ES-I3 (cell line): ENCODE results near the gene ITPRID2.

Experiments used
- H3K36me3 ChIP-seq: 2 replicates; pipeline ENCODE4 v1.6.1; 2013; ENCODE audit warnings: mild to moderate bottlenecking, low read length, control low read depth, moderate library complexity; ENCODE audit not compliant: insufficient read depth
- H3K4me1 ChIP-seq: 2 replicates; pipeline ENCODE4 v1.6.1; 2013; ENCODE audit warnings: mild to moderate bottlenecking, control low read depth, low read length; ENCODE audit not compliant: insufficient read depth
- H3K9ac ChIP-seq: 2 replicates; pipeline ENCODE4 v1.6.1; 2013; ENCODE audit warnings: low read depth, mild to moderate bottlenecking, low read length, moderate library complexity
- H3K9me3 ChIP-seq: 2 replicates; pipeline ENCODE4 v1.6.1; 2013; ENCODE audit warnings: mild to moderate bottlenecking, low read length, moderate library complexity; ENCODE audit not compliant: control insufficient read depth, insufficient read depth

Gene ITPRID2

DNA sequence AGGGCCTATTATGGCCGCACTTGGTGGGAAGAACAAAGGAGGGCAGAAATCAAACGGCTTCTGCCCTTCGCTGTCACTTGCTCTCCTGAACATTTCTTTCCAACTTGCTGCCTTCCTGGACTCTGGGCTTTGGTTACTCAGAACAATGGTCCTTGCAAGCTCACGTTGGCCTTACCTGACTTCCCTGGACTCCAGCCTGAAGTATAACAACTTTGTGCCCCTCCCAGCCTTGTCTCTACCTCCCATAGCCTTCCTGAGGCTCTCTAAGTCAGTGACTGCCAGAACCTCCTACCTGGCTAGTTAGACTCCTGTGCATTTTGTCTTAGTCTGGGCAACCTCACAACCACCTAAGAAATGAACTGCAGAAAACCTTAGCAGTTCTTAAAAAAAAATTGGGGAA lies 30.2 kb upstream of the ITPRID2 start:
- no peaks in the 10 kb centered on the region for H3K36me3 ChIP-seq
- H3K4me1 ChIP-seq: no peaks in the 10 kb centered on the region; the same call in 1 of the 2 replicates
- no peaks in the 10 kb centered on the region for H3K9me3 ChIP-seq
- H3K9ac ChIP-seq: no peak overlapping the region

GRCh38 chr2:181862583-181863281 lies 28.8 kb upstream of the ITPRID2 start:
- Histone ChIP-seq H3K36me3 (no peaks in the 10 kb centered on the region), H3K4me1 (no peaks in the 10 kb centered on the region; the same call in 1 of the 2 replicates)

DNA sequence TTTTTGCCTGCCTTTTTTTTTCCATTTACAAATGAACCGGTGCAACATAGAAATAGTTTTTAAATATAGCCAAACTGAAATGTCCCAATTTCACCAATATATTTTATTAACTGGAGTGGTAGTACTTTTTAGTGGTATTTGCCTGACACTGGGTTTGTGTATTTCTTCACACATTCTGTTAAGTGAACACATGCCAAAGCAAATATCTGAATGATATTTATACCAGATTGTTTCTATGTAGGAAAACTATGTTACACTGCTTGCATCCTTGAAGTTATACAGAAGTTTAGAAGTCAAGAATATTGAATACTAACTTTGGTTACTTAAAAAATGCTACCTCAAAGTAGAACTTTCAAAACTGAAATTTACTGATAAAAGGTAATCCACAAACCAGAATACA lies 19.4 kb upstream of the ITPRID2 start:
- peaks cover 3% of the 10 kb centered on the region for H3K4me1 ChIP-seq
- no peaks in the 10 kb centered on the region for H3K9me3 ChIP-seq
- H3K9ac ChIP-seq: no peak overlapping the region
- no peaks in the 10 kb centered on the region for H3K36me3 ChIP-seq

More at GRCh38 chr2:181862583-181863281, 28.8 kb upstream of the ITPRID2 start:
- H3K9me3 ChIP-seq: no peaks in the 10 kb centered on the region
- no peak overlapping the region for H3K9ac ChIP-seq

DNA sequence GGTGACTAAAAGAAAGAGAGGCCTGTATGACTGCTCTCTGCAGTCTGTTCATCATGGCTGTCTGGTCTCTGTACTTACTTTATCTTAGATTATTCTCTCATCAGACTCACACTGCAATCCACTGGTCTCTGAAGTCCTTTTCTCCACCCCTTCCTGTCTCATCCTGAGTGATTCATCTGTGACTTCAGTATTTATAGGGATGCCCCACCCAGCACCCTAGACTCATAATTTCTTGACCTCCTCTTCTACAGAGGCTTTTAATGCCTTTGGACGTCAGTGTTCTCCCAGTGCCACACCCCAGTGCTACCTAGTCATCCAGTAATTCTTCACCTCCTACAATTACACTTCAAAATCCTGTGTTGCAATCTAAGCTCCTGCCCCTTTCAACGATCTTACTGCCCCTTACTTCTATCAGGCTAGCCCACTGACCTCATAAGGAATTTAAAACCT lies 14.9 kb upstream of the ITPRID2 start:
- Histone ChIP-seq H3K9me3 (no peaks in the 10 kb centered on the region), H3K4me1 (peaks cover 3% of the 10 kb centered on the region), H3K36me3 (no peaks in the 10 kb centered on the region), H3K9ac (no peak overlapping the region)

- H3K9me3 ChIP-seq: no peaks in the 10 kb centered on the region
- no peak overlapping the region for H3K9ac ChIP-seq
- no peaks in the 10 kb centered on the region for H3K36me3 ChIP-seq
- H3K4me1 ChIP-seq: peaks cover 3% of the 10 kb centered on the region
These were observed 14.3 kb upstream of the ITPRID2 start for GRCh38 chr2:181877181-181877664.

DNA sequence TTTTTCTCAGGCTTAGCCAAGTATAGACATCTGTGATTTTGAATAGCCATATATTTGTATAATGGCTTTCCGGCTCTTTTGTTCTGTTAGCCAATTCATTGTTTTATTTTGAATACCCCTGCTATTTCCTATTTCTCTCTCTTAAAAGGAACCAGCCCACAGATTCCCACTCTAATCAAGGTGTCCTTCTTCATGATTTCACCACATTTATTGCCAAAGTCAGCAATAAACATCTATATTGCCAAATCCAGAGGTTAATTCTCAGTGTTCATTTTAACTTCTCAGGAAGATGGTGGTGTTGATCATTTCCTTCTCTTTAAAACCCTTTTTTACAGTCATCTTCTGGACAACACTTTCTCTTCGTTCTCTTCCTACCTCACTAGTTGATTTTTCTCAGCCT lies 13.1 kb upstream of the ITPRID2 start:
- no peak overlapping the region for H3K9ac ChIP-seq
- H3K4me1 ChIP-seq: no peaks in the 10 kb centered on the region
- no peaks in the 10 kb centered on the region for H3K36me3 ChIP-seq
- H3K9me3 ChIP-seq: no peaks in the 10 kb centered on the region

- Histone ChIP-seq H3K36me3 (no peaks in the 10 kb centered on the region), H3K9me3 (no peaks in the 10 kb centered on the region), H3K4me1 (no peaks in the 10 kb centered on the region)
These were observed 12.2 kb upstream of the ITPRID2 start for GRCh38 chr2:181879295-181879694.

GRCh38 chr2:181882246-181883020 lies 9.1 kb upstream of the ITPRID2 start:
- Histone ChIP-seq H3K4me1 (no peaks in the 10 kb centered on the region), H3K9ac (no peak overlapping the region), H3K36me3 (no peaks in the 10 kb centered on the region), H3K9me3 (no peaks in the 10 kb centered on the region)

More at GRCh38 chr2:181879295-181879694, 12.2 kb upstream of the ITPRID2 start:
- H3K9ac ChIP-seq: no peak overlapping the region

GRCh38 chr2:181884601-181885000 lies 6.9 kb upstream of the ITPRID2 start:
- H3K9ac ChIP-seq: no peak overlapping the region
- no peaks in the 10 kb centered on the region for H3K4me1 ChIP-seq
- H3K9me3 ChIP-seq: no peaks in the 10 kb centered on the region
- H3K36me3 ChIP-seq: no peaks in the 10 kb centered on the region

GRCh38 chr2:181885096-181885495 lies 6.4 kb upstream of the ITPRID2 start:
- Histone ChIP-seq H3K9me3 (no peaks in the 10 kb centered on the region), H3K4me1 (no peaks in the 10 kb centered on the region), H3K36me3 (no peaks in the 10 kb centered on the region), H3K9ac (no peak overlapping the region)

GRCh38 chr2:181886192-181886591 lies 5.3 kb upstream of the ITPRID2 start:
- no peak overlapping the region for H3K9ac ChIP-seq
- H3K4me1 ChIP-seq: no peaks in the 10 kb centered on the region
- H3K9me3 ChIP-seq: no peaks in the 10 kb centered on the region
- H3K36me3 ChIP-seq: no peaks in the 10 kb centered on the region

- H3K9ac ChIP-seq: no peak overlapping the region
- H3K4me1 ChIP-seq: no peaks in the 10 kb centered on the region
- H3K36me3 ChIP-seq: no peaks in the 10 kb centered on the region
- H3K9me3 ChIP-seq: no peaks in the 10 kb centered on the region
These were observed 4.5 kb upstream of the ITPRID2 start for GRCh38 chr2:181887045-181887444.

DNA sequence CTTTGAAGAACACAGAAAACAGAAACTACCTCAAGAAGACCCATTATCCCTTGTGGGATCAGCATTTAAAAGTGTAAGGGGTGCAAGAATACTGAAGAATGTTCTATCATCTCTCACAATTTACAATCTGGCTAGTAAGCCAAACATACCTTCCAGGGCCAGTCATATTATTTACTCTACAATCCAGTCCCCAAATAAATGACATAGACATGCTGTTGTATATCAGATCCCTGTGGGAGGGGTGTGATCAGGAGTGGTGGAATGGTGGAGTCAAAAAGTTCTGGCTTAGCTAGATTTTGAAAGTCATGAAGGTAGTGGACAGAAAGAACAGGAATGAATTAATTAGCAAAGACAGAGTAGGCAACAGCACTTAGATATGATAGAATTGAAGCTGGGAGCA lies 1.8 kb upstream of the ITPRID2 start:
- Histone ChIP-seq H3K9ac (no peak overlapping the region), H3K9me3 (no peaks in the 10 kb centered on the region), H3K4me1 (no peaks in the 10 kb centered on the region), H3K36me3 (no peaks in the 10 kb centered on the region)

DNA sequence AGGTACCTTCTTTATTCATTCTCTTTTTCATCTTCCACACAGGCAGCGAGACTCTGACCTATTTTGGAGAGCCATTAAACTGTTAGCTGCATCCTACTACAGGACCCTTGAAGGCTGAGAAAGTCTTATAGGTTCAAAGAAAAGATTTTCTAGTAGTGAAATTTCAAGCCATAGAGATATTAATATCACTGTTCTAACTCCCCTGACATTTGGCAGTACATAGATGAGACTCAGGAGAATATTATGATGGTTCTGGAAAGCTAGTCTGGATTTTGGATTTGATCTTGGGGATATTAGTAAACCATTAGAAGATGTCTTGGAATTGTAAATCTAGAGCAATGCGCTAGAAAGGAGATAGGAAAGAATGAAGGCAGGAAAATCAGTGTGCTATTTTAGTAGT lies 1.3 kb upstream of the ITPRID2 start:
- no peaks in the 10 kb centered on the region for H3K9me3 ChIP-seq
- no peak overlapping the region for H3K9ac ChIP-seq
- H3K4me1 ChIP-seq: no peaks in the 10 kb centered on the region
- no peaks in the 10 kb centered on the region for H3K36me3 ChIP-seq
